ENCODE measurements around the gene RNF40.

DNA sequence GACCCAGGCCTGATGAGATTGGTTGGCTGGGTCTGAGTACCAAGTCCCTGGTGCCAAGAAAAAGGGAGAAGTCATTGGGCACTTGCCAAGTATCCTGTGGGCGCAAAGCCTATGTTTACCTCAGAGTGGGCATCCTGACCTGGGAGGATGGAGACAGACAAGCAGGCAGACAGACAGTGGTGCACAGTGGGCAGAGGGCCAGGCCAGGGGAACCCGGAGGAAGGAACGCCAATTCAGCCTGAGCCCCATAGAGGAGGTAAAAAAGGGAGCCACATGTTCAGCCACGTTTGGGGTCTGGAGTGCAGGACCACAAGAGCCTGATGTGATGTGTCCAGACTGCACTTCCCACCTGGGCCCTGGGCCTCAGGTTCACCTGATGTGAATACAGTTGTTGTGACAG lies 8.5 kb upstream of the RNF40 start:
- TF ChIP-seq CTCF (IDR thresholded peaks at IDR 0.05), result no peak
- no peak for TF ChIP-seq REST (IDR thresholded peaks at IDR 0.05; ENCODE audit: insufficient read depth in 1 of 2, low read depth in 2 of 2, low read length in 1 of 2)
- TF ChIP-seq TCF7L2 (IDR thresholded peaks at IDR 0.05; ENCODE audit: low read depth, low read length), result no peak
- no peak for TF ChIP-seq POLR2AphosphoS5 (IDR thresholded peaks at IDR 0.05; ENCODE audit: low read depth, low read length)
